T-helper 2 cell treated with Interferon-gamma antibody and Interleukin-4, amounts not matched to agents 5 μg/mL and 100 μg/mL, for 36 hours (primary cell): Measurements from ENCODE around the gene OAF.

Experiments used
- DNase-seq: peaks from one replicate; pipeline ENCODE4 v3.0.0; 2021; ENCODE audit warnings: low spot score
- H3K27ac Mint-ChIP-seq: one replicate; pipeline ENCODE4 v1.8.0; 2021; ENCODE audit warnings: mild to moderate bottlenecking, mixed read lengths
- H3K27me3 Mint-ChIP-seq: one replicate; pipeline ENCODE4 v1.8.0; 2021; ENCODE audit warnings: low read depth, mixed read lengths
- H3K36me3 Mint-ChIP-seq: one replicate; pipeline ENCODE4 v1.8.0; 2021; ENCODE audit warnings: low read depth, mixed read lengths
- H3K4me1 Mint-ChIP-seq: one replicate; pipeline ENCODE4 v1.8.0; 2021; ENCODE audit warnings: low read depth, mixed read lengths
- H3K4me3 Mint-ChIP-seq: one replicate; pipeline ENCODE4 v1.8.0; 2022; ENCODE audit warnings: mild to moderate bottlenecking, moderate library complexity, mixed read lengths
- H3K9me3 Mint-ChIP-seq: one replicate; pipeline ENCODE4 v1.8.0; 2021; ENCODE audit warnings: mixed read lengths

The OAF gene

GRCh38 chr11:120188371-120188770 is 22.5 kb upstream of the OAF start:
- Mint-ChIP-seq H3K27ac (no peak overlapping the region), H3K9me3 (no peaks in the 10 kb centered on the region), H3K4me3 (no peak overlapping the region), H3K27me3 (peaks cover 12% of the 10 kb centered on the region), H3K4me1 (no peaks in the 10 kb centered on the region), H3K36me3 (no peaks in the 10 kb centered on the region)
- no peak for DNase-seq

- no peak for DNase-seq
- no peaks in the 10 kb centered on the region for H3K36me3 Mint-ChIP-seq
Observed at GRCh38 chr11:120188811-120189455, 21.9 kb upstream of the OAF start.

DNA sequence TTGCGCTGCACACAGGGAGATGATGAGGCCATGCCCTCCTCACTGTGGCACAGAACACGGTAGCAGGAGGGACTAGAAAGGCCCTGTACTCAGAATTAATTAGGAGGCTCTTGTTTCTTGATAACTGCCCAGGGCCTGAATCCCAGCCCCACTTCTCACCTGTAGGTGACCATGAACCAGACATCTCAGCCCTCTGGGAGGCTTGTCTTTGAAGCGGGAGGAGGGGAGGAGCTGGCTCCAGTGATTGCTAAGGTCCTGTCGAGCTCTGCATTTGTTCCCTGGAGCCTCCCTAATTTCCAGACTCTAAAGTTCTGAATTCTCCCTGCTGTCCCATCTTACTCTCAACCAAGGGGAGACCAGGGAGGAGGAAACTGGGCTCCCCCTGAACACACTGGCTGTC is 19.8 kb upstream of the OAF start:
- H3K4me3 Mint-ChIP-seq: no peak overlapping the region
- H3K4me1 Mint-ChIP-seq: no peaks in the 10 kb centered on the region
- no peak for DNase-seq
- H3K27me3 Mint-ChIP-seq: peaks cover 6% of the 10 kb centered on the region
- H3K9me3 Mint-ChIP-seq: no peaks in the 10 kb centered on the region
- no peaks in the 10 kb centered on the region for H3K36me3 Mint-ChIP-seq
- H3K27ac Mint-ChIP-seq: no peak overlapping the region

More at GRCh38 chr11:120188811-120189455, 21.9 kb upstream of the OAF start:
- H3K9me3 Mint-ChIP-seq: no peaks in the 10 kb centered on the region
- no peaks in the 10 kb centered on the region for H3K4me1 Mint-ChIP-seq
- H3K4me3 Mint-ChIP-seq: no peak overlapping the region
- peaks cover 9% of the 10 kb centered on the region for H3K27me3 Mint-ChIP-seq
- H3K27ac Mint-ChIP-seq: no peak overlapping the region

DNA sequence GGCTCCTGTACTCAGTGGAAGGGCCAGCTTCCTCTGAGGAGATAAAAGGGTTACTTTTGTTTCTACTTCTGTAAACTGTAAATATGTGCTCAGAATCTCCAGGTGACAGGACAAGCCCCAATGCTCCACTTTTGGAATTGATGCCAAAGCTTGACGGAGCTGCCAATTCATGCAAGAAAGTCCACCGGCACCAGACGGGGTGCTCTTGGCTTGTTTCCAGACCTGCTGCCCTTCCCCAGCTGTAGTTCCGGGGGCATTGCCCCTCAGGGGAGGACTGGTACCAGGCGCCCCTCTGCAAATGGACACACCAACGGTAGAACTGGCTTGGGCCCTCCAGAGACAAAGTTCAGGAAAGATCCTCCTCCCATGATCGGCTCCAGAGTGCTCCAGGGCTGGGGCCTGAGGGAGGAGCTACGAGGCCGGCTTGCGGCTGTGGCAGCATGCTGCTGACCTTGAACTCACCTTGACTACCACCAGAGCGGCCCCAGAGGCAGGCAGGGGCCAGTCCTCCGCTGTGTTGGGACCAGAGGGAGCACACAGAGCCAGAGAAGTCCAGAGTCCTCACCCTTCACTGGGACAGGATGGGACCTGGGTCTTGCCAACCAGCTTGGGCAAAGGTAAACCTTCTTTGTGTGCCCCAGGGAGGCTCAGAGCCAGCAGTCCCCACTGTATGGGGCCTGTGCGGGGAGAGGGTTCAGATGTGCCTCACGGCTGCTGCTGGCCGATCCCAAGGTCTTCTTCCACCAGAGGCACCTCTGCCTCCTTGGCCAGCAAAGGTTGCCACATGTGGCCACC is 17.8 kb upstream of the OAF start:
- Mint-ChIP-seq H3K9me3 (no peaks in the 10 kb centered on the region), H3K27ac (no peak overlapping the region), H3K27me3 (peaks cover 5% of the 10 kb centered on the region), H3K36me3 (no peaks in the 10 kb centered on the region), H3K4me3 (no peak overlapping the region), H3K4me1 (no peaks in the 10 kb centered on the region)
- no peak for DNase-seq

GRCh38 chr11:120194166-120194565 is 16.7 kb upstream of the OAF start:
- Mint-ChIP-seq H3K36me3 (no peaks in the 10 kb centered on the region), H3K27me3 (peaks cover 5% of the 10 kb centered on the region), H3K27ac (no peak overlapping the region), H3K9me3 (no peaks in the 10 kb centered on the region), H3K4me3 (no peak overlapping the region), H3K4me1 (no peaks in the 10 kb centered on the region)
- no peak for DNase-seq

DNA sequence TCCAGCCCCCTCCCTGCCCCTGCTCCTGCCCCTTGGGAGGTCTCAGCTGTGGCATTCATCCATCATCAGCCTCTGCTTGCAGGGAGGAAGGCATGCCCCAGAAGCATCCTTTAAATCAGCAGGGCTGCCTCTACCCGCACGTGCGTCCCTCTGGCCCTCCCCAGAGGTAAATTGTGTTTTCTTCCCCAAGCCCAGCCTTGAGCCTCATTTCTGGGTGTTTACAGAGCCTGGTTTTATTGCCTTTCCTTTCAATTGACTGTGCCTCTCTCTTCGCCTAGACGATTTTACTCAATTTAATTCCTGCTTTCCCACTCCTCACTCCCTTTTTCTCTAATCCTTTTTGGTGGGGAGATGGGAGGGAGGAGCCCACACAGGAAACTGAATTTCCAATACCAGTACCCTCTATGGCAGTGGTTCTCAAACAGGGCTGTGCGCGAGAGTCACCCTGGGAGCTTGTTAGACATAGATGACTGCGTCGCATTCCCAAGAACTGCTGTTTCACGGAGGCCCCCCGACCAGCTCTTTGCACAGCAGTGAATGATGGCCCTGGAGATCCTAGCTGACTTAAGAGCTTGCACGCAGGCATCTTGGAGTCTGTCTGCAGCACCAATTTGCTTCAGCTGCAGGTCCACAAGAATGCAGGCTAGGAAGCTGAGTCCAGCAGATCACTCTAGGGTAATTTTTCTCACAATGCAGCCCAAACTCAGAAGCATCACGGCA is 15.1 kb upstream of the OAF start:
- Mint-ChIP-seq H3K9me3 (no peaks in the 10 kb centered on the region), H3K36me3 (no peaks in the 10 kb centered on the region), H3K4me3 (no peak overlapping the region), H3K4me1 (no peaks in the 10 kb centered on the region), H3K27me3 (peaks cover 5% of the 10 kb centered on the region), H3K27ac (no peak overlapping the region)
- DNase-seq: no peak

DNA sequence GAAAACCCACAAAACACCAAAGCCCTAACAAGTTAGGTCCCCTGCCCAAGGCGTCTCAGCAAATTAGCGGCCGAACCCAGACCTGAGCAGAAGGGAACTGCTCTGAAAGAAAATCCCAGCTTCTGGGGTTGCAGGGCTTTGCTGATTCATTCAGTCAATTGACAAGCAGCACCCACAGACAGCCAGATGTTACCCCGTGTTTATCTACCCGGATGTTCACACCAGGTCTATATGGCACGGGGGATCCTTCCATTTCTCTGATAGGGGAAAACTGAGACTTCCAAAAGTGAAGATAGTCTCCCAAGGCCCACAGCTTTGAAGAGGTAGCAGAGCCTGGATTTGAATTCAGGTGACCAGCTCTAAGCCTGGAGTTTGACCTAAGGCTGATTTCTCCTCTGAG is 14.0 kb upstream of the OAF start:
- H3K27ac Mint-ChIP-seq: no peak overlapping the region
- no peaks in the 10 kb centered on the region for H3K9me3 Mint-ChIP-seq
- DNase-seq: no peak
- no peak overlapping the region for H3K4me3 Mint-ChIP-seq
- peaks cover 5% of the 10 kb centered on the region for H3K27me3 Mint-ChIP-seq
- H3K4me1 Mint-ChIP-seq: no peaks in the 10 kb centered on the region
- no peaks in the 10 kb centered on the region for H3K36me3 Mint-ChIP-seq

DNA sequence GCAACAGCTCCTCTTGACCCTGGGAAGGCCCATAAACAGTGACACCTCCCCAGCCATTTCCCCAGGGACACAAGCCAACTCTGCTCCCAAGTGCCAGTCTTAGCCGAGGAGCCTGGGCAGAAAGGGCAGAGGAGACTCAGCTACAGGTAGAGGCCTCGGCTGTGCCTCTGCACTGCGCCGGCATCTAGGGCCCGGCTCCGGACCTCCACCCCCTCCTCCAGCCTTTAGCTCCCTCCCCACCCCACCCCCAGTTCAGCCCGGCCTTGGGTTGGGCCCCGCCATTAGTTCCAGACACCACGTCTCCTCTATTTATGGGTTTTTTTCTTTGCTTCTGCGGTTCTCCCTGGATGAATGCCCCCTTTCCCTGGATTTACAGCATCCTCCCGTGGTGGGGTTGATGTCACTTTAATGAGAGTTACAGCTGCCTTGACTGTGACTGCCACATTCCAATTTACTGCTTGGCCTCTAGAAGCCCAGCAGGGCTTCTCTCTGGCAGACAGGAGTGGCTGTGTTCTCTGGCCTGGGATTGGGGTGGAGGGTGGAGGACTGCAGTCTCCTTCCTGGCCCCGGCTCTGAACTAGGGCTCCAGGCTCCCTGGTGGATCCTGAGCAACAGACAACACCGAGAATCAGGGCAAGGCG is 13.5 kb upstream of the OAF start:
- H3K27ac Mint-ChIP-seq: no peak overlapping the region
- DNase-seq: no peak
- no peaks in the 10 kb centered on the region for H3K4me1 Mint-ChIP-seq
- H3K4me3 Mint-ChIP-seq: no peak overlapping the region
- H3K36me3 Mint-ChIP-seq: no peaks in the 10 kb centered on the region
- peaks cover 5% of the 10 kb centered on the region for H3K27me3 Mint-ChIP-seq
- no peaks in the 10 kb centered on the region for H3K9me3 Mint-ChIP-seq

DNA sequence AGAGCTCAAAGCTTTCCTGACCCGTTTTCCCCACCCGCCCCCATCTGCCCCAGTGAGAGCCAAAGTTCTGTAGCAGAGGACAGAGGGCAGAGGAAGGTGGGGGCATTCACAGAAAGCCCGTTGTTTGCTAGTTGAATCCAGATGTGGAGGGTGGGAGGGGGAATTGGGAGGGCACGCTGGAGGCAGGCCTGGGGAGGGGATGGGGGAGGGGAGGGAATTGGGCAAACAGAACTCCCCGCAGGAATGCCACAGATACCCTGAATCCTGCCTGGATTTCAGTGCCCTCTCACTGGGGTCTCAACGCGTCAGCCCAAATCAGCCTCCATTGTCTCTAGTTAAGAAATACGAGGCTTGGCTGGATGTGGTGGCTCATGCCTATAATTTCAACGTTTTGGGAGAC is 12.9 kb upstream of the OAF start:
- peaks cover 6% of the 10 kb centered on the region for H3K27me3 Mint-ChIP-seq
- H3K4me3 Mint-ChIP-seq: no peak overlapping the region
- no peaks in the 10 kb centered on the region for H3K36me3 Mint-ChIP-seq
- H3K27ac Mint-ChIP-seq: no peak overlapping the region
- H3K9me3 Mint-ChIP-seq: no peaks in the 10 kb centered on the region
- no peaks in the 10 kb centered on the region for H3K4me1 Mint-ChIP-seq
- no peak for DNase-seq

GRCh38 chr11:120198403-120198786 is 12.4 kb upstream of the OAF start:
- H3K4me3 Mint-ChIP-seq: no peak overlapping the region
- H3K9me3 Mint-ChIP-seq: no peaks in the 10 kb centered on the region
- no peaks in the 10 kb centered on the region for H3K36me3 Mint-ChIP-seq
- no peak overlapping the region for H3K27ac Mint-ChIP-seq
- H3K27me3 Mint-ChIP-seq: peaks cover 8% of the 10 kb centered on the region
- no peak for DNase-seq
- no peaks in the 10 kb centered on the region for H3K4me1 Mint-ChIP-seq

DNA sequence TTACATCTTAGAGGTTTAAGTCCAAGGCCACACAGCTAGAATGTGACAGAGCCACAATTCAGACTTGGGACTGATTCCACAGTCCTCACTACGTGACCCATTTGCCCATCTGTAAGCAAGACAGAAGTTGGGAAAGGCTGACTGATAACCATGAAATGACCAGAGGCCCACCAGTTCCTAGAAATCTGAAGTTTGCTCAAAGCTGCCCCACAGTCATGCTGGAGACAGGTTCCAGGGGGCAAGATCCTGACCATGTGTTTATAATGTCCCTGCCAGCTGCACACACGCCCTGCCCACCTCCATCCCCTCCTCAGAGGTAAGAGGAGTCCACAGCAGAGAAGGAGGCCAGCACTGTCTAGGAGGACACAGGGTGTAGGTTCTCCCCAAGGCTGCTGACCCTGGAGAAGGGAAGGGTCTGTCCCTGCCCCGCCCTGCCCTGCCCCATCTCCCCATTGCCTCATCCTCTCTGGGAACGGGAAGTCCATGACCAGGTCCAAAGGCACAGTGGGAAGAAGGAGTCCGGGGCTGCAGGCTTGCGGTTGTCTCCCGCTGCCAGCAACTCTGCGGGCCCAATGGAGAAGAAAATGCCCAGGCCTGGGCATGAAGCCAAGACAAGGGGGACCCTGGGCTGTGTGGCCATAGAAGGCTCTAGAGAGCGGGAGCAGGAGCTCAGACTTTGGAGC is 11.9 kb upstream of the OAF start:
- no peak for DNase-seq
- H3K27ac Mint-ChIP-seq: no peak overlapping the region
- no peaks in the 10 kb centered on the region for H3K9me3 Mint-ChIP-seq
- no peaks in the 10 kb centered on the region for H3K4me1 Mint-ChIP-seq
- no peaks in the 10 kb centered on the region for H3K36me3 Mint-ChIP-seq
- H3K27me3 Mint-ChIP-seq: peaks cover 8% of the 10 kb centered on the region
- H3K4me3 Mint-ChIP-seq: no peak overlapping the region

DNA sequence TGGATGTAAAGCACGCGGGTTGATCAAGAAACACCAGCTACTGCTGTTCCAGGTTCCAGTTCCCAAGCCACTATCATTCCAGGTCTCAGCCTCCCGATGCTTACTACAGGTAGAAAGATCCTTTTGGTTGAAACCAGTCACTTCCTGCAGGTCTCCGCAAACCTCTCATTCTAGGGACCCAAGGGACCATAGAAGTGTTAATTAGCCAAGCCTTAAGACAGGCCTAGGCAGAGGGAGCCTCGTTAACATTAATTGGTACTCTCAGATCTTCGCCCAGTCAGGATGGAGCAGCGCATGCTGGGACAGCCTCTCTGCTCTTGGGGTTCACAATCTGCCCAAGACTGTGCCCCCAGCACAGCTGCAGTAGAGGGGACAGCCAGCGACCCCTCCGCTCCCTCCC is 11.2 kb upstream of the OAF start:
- no peak overlapping the region for H3K4me3 Mint-ChIP-seq
- H3K4me1 Mint-ChIP-seq: no peaks in the 10 kb centered on the region
- no peaks in the 10 kb centered on the region for H3K9me3 Mint-ChIP-seq
- no peaks in the 10 kb centered on the region for H3K36me3 Mint-ChIP-seq
- H3K27ac Mint-ChIP-seq: no peak overlapping the region
- DNase-seq: no peak
- H3K27me3 Mint-ChIP-seq: peaks cover 10% of the 10 kb centered on the region

DNA sequence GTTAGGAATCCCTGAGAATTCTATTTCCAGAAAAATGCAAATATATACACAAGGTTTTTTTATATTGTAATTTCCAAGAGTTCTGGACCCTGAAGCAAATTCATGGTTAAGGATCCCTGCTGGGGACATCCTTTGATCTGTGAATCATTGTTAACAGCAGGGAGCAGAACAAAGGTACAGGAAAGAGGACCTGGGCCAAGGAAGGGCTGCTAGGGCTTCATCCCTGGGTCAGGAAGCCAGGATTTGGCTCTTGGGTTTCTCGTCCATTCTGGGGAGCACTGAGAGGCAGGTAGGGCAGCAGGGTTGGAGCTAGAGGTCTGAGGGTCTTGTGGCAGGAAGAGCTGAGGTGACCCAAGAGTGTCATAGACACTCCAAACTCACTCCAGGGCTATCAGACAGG is 10.2 kb upstream of the OAF start:
- Mint-ChIP-seq H3K27ac (no peak overlapping the region), H3K4me3 (no peak overlapping the region), H3K9me3 (no peaks in the 10 kb centered on the region), H3K27me3 (peaks cover 10% of the 10 kb centered on the region), H3K4me1 (no peaks in the 10 kb centered on the region), H3K36me3 (no peaks in the 10 kb centered on the region)
- DNase-seq: no peak
